A673 (cell line): ENCODE measurements around the gene SLC35A1. TPM values are rescaled to one million over a fixed set of nuclear protein-coding genes. Genes with fewer than 3 reads are reported as not detected.
A peak's percentile ranks its signal among the peaks of the same experiment; 100 is the strongest.

Source experiments
- BruUV-seq: library from RNA; stranded (reverse); fragments of 400-500 nt; replicated peaks from 2 replicates; lab custom pipeline; 2021; lab: Mats Ljungman, UMichigan
- CTCF ChIA-PET: fragments of 300-600 bp; sonication (Branson Sonifier 250); formaldehyde crosslinking; loops from one replicate; lab custom pipeline; 2022; ENCODE audit warnings: antibody characterized with exemption; lab: Charles Lee
- POLR2A ChIA-PET: fragments of 300-600 bp; sonication (Branson Sonifier 250); formaldehyde crosslinking; loops from one replicate; lab custom pipeline; 2022; ENCODE audit warnings: antibody characterized with exemption; ENCODE audit not compliant: low non-redundant PET; lab: Charles Lee
- DNase-seq: peaks from one replicate; pipeline ENCODE4 v3.0.0-alpha.2; 2015; ENCODE audit warnings: low spot score
- H3K27ac ChIP-seq: fragments of 200-600 bp; sonication (generic); 2 replicates; pipeline ENCODE4 v1.5.1; 2016; ENCODE audit warnings: mixed run types, low read depth, mild to moderate bottlenecking, mixed read lengths, antibody characterized with exemption, low read length; ENCODE audit not compliant: poor library complexity, severe bottlenecking
- H3K27me3 ChIP-seq: fragments of 200-600 bp; sonication (generic); replicated peaks from 2 replicates; pipeline ENCODE4 v1.6.1; 2017; ENCODE audit warnings: mixed run types, low read depth, mild to moderate bottlenecking, mixed read lengths, antibody characterized with exemption, low read length; ENCODE audit not compliant: insufficient read depth, poor library complexity
- H3K36me3 ChIP-seq: fragments of 200-600 bp; sonication (generic); 2 replicates; pipeline ENCODE4 v1.6.1; 2016; ENCODE audit warnings: mixed run types, mild to moderate bottlenecking, mixed read lengths, antibody characterized with exemption, low read length; ENCODE audit not compliant: insufficient read depth, poor library complexity, severe bottlenecking
- H3K4me1 ChIP-seq: fragments of 200-600 bp; sonication (generic); 2 replicates; pipeline ENCODE4 v1.6.1; 2017; ENCODE audit warnings: mixed run types, mild to moderate bottlenecking, mixed read lengths, antibody characterized with exemption, low read length; ENCODE audit not compliant: insufficient read depth, poor library complexity, severe bottlenecking
- H3K4me3 ChIP-seq: fragments of 200-600 bp; sonication (generic); 2 replicates; pipeline ENCODE4 v1.5.1; 2016; ENCODE audit warnings: low read depth, mixed run types, mild to moderate bottlenecking, mixed read lengths, low read length; ENCODE audit not compliant: poor library complexity, severe bottlenecking
- H3K9me3 ChIP-seq: fragments of 200-600 bp; sonication (generic); 2 replicates; pipeline ENCODE4 v1.6.1; 2016; ENCODE audit warnings: mixed run types, low read depth, mild to moderate bottlenecking, mixed read lengths, antibody characterized with exemption, low read length; ENCODE audit not compliant: poor library complexity, severe bottlenecking
- CTCF ChIP-seq: fragments of 300-800, 200-600 bp; sonication (generic); conservative IDR thresholded peaks from 2 replicates; pipeline ENCODE4 v1.5.1; 2017; ENCODE audit warnings: low read depth, mild to moderate bottlenecking, antibody characterized with exemption, low read length, moderate library complexity, mixed read lengths
- EZH2 ChIP-seq: fragments of 200-600 bp; sonication (generic); IDR thresholded peaks from 2 replicates; pipeline ENCODE4 v1.6.1; 2017; ENCODE audit warnings: borderline replicate concordance, low read depth, mild to moderate bottlenecking, mixed read lengths, antibody characterized with exemption, low read length; ENCODE audit not compliant: poor library complexity, severe bottlenecking
- intact Hi-C: fragments of 100-400 bp; cut with micrococcal nuclease; formaldehyde crosslinking; loops from one replicate; pipeline ENCODE4 v1.10.0; 2022; ENCODE audit not compliant: unreplicated experiment
- total RNA-seq: library from RNA; stranded (reverse); gene quantifications from 2 replicates; pipeline ENCODE4 v1.2.3, GENCODE V29; 2021

Gene SLC35A1
- total RNA-seq, 1 experiment from 2014 or later: 11.5 TPM

GRCh38 chr6:87482366-87482765 is 9.6 kb downstream of the SLC35A1 start:
- Histone ChIP-seq H3K27me3 (no peaks in the 10 kb centered on the region), H3K27ac (peak overlapping the region; percentile 14), H3K36me3 (no peaks in the 10 kb centered on the region), H3K4me3 (no peak overlapping the region), H3K9me3 (peaks cover 5% of the 10 kb centered on the region), H3K4me1 (peaks cover 19% of the 10 kb centered on the region)
- ChIA-PET CTCF (no interaction called here), POLR2A (no interaction called here)
- peak; percentile 35 for DNase-seq
- TF ChIP-seq EZH2: no peak
- TF ChIP-seq CTCF: no peak
- no TSS peak for BruUV-seq
- intact Hi-C loops: loop anchor here (10.0 kb wide), 1 partner anchor 348 kb away; no protein-coding TSS in a partner anchor

- CTCF ChIA-PET: no interaction called here
- TF ChIP-seq CTCF: peak; percentile 37
- no peak for TF ChIP-seq EZH2
- intact Hi-C loops: loop anchor here (10.0 kb wide), 1 partner anchor 349 kb away; no protein-coding TSS in a partner anchor
- H3K4me3 ChIP-seq: no peak overlapping the region
- POLR2A ChIA-PET: no interaction called here
- no peak overlapping the region for H3K27ac ChIP-seq
- H3K4me1 ChIP-seq: peaks cover 34% of the 10 kb centered on the region
- no peaks in the 10 kb centered on the region for H3K27me3 ChIP-seq
- H3K36me3 ChIP-seq: no peaks in the 10 kb centered on the region
- peaks cover 5% of the 10 kb centered on the region for H3K9me3 ChIP-seq
- DNase-seq: peak; percentile 44
- BruUV-seq: no TSS peak
Observed at GRCh38 chr6:87483929-87484328, 11.2 kb downstream of the SLC35A1 start.

DNA sequence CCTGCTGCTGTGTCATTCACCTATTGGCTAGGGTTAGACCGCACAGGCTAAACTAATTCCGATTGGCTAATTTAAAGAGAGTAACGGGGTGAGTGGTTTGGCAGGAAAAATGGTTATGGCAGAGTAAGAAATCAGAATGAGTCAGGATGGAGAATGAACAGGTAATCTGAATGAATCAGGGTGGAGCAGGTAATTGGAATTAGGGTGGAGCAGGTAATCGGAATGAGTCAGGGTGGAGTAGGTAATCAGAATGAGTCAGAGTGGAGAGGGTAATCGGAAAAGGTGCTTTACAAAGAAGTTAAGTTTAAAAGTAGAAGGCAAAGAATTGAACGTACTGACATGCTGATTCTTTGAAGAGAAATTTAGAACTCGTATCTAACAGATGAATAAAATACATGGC is 11.7 kb downstream of the SLC35A1 start:
- H3K9me3 ChIP-seq: peaks cover 5% of the 10 kb centered on the region
- no peak overlapping the region for H3K4me3 ChIP-seq
- TF ChIP-seq CTCF (no peak), EZH2 (no peak)
- CTCF ChIA-PET: no interaction called here
- no peak overlapping the region for H3K27ac ChIP-seq
- no peaks in the 10 kb centered on the region for H3K27me3 ChIP-seq
- POLR2A ChIA-PET: no interaction called here
- no peak for DNase-seq
- intact Hi-C loops: loop anchor here (10.0 kb wide), 1 partner anchor 350 kb away; no protein-coding TSS in a partner anchor
- H3K36me3 ChIP-seq: no peaks in the 10 kb centered on the region
- no TSS peak for BruUV-seq
- H3K4me1 ChIP-seq: peaks cover 38% of the 10 kb centered on the region
